GM18526 (cell line): Measurements from ENCODE around the gene COL4A2.

Experiments
- POLR2A ChIP-seq: IDR thresholded peaks from 3 replicates; pipeline ENCODE4 v1.6.1; 2011; ENCODE audit not compliant: insufficient read length; ENCODE audit errors: extremely low read depth

The COL4A2 gene

GRCh38 chr13:110449219-110450015 is 142.3 kb downstream of the COL4A2 start:
- TF ChIP-seq POLR2A = no peak

GRCh38 chr13:110450016-110450900 is 143.2 kb downstream of the COL4A2 start:
- TF ChIP-seq POLR2A = no peak

GRCh38 chr13:110450941-110451730 is 144.1 kb downstream of the COL4A2 start:
- TF ChIP-seq POLR2A = no peak

- no peak for TF ChIP-seq POLR2A
These were observed 146.7 kb downstream of the COL4A2 start for GRCh38 chr13:110453797-110454196.

- no peak for TF ChIP-seq POLR2A
These were observed 147.3 kb downstream of the COL4A2 start for GRCh38 chr13:110454227-110454859.

GRCh38 chr13:110454956-110455355 is 147.9 kb downstream of the COL4A2 start:
- no peak for TF ChIP-seq POLR2A

- no peak for TF ChIP-seq POLR2A
These were observed 148.4 kb downstream of the COL4A2 start for GRCh38 chr13:110455444-110455843.

GRCh38 chr13:110455941-110456340 is 148.9 kb downstream of the COL4A2 start:
- TF ChIP-seq POLR2A = no peak

GRCh38 chr13:110456550-110456949 is 149.5 kb downstream of the COL4A2 start:
- no peak for TF ChIP-seq POLR2A

- no peak for TF ChIP-seq POLR2A
These were observed 150.3 kb downstream of the COL4A2 start for GRCh38 chr13:110457361-110457760.

GRCh38 chr13:110458017-110458416 is 150.9 kb downstream of the COL4A2 start:
- TF ChIP-seq POLR2A = no peak

GRCh38 chr13:110458594-110459365 is 151.7 kb downstream of the COL4A2 start:
- TF ChIP-seq POLR2A = no peak

- TF ChIP-seq POLR2A = no peak
These were observed 155.0 kb downstream of the COL4A2 start for GRCh38 chr13:110462091-110462490.

- TF ChIP-seq POLR2A = no peak
These were observed 156.1 kb downstream of the COL4A2 start for GRCh38 chr13:110463156-110463555.
